A673 (cell line): ENCODE results near the gene FBXL7.

ENCODE experiments used
- EZH2 ChIP-seq: fragments of 200-600 bp; sonication (generic); IDR thresholded peaks from 2 replicates; pipeline ENCODE4 v1.6.1; 2017; ENCODE audit warnings: borderline replicate concordance, low read depth, mild to moderate bottlenecking, mixed read lengths, antibody characterized with exemption, low read length; ENCODE audit not compliant: poor library complexity, severe bottlenecking
- TF ChIP-seq, protein P1 (sequence below): fragments of 300-800, 200-600 bp; sonication (generic); conservative IDR thresholded peaks from 2 replicates; pipeline ENCODE4 v1.5.1; 2017; ENCODE audit warnings: low read depth, mild to moderate bottlenecking, antibody characterized with exemption, low read length, moderate library complexity, mixed read lengths

DNA sequence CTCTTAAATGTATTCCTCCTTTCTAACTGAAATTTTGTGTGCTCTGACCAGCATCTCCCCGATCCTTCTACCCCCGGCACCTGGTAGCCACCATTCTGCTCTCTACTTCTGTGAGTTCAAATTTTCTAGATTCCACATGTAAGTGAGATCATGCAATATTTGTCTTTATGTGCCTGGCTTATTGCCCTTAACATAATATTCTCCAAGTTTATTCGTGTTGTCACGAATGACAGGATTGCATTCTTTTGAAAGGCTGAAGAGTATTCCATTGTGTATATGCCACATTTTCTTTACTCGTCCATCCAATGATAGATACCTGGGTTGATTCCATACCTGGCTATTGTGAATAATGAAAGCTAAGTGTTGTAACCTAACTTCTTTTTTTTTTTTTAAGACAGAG, 29.0 kb downstream of the FBXL7 start:
- TF ChIP-seq EZH2, result no peak
- TF ChIP-seq, protein P1, sequence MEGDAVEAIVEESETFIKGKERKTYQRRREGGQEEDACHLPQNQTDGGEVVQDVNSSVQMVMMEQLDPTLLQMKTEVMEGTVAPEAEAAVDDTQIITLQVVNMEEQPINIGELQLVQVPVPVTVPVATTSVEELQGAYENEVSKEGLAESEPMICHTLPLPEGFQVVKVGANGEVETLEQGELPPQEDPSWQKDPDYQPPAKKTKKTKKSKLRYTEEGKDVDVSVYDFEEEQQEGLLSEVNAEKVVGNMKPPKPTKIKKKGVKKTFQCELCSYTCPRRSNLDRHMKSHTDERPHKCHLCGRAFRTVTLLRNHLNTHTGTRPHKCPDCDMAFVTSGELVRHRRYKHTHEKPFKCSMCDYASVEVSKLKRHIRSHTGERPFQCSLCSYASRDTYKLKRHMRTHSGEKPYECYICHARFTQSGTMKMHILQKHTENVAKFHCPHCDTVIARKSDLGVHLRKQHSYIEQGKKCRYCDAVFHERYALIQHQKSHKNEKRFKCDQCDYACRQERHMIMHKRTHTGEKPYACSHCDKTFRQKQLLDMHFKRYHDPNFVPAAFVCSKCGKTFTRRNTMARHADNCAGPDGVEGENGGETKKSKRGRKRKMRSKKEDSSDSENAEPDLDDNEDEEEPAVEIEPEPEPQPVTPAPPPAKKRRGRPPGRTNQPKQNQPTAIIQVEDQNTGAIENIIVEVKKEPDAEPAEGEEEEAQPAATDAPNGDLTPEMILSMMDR, result no peak
